ENCODE results near the gene MON1A.

MON1A gene

DNA sequence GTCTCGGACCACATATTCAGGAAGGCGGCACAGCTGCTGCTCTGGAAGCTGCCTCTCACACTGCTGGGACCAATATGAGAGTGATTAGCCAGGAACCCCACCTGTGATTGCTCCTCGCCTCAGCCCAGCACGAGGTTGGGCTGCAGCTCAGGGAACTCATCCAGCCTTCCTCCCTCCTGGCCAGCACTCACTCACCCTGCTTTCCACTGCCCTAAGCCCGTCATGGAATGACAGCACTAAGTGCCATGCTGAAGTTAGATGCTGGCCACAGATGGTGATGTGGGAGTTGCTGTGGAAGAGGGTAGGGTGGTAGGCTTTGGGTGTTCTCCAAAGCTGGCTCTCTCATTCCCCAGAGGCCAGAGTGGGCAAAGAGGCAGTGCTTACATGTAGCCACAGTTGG, 33.3 kb downstream of the MON1A start:
- TF ChIP-seq, protein P1, sequence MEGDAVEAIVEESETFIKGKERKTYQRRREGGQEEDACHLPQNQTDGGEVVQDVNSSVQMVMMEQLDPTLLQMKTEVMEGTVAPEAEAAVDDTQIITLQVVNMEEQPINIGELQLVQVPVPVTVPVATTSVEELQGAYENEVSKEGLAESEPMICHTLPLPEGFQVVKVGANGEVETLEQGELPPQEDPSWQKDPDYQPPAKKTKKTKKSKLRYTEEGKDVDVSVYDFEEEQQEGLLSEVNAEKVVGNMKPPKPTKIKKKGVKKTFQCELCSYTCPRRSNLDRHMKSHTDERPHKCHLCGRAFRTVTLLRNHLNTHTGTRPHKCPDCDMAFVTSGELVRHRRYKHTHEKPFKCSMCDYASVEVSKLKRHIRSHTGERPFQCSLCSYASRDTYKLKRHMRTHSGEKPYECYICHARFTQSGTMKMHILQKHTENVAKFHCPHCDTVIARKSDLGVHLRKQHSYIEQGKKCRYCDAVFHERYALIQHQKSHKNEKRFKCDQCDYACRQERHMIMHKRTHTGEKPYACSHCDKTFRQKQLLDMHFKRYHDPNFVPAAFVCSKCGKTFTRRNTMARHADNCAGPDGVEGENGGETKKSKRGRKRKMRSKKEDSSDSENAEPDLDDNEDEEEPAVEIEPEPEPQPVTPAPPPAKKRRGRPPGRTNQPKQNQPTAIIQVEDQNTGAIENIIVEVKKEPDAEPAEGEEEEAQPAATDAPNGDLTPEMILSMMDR (conservative IDR thresholded peaks at IDR 0.05; ENCODE audit: low read depth), result no peak
- POLR2A ChIA-PET (ENCODE audit: low non-redundant PET), result no interaction called here
- DNase-seq (ENCODE audit: low spot score), result no peak
- peak overlapping the region; percentile 100 for H3K27ac ChIP-seq
- CTCF ChIA-PET, result no interaction called here

DNA sequence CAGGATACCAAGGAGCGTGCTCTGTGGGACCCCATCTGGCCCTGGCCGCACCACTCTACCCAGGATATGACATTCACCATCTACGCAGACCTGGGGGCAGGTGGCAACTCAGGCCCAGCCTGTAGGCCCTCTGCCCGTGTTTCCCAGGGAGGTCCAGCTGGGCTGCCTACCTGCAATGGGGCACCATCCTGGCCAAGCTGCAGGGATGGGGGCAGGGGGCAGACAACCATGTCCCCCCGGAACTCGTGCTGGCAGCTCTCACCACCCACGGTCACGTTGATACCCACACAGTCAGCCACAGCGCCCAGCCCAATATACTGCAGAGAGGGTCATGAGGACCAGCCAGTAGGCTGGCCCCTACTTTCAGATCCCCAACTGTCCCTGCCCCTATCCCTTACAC, 33.8 kb downstream of the MON1A start:
- TF ChIP-seq, protein P1 (conservative IDR thresholded peaks at IDR 0.05; ENCODE audit: low read depth), result no peak
- peak overlapping the region; percentile 100 for H3K27ac ChIP-seq
- ChIA-PET POLR2A (ENCODE audit: low non-redundant PET) (no interaction called here), CTCF (no interaction called here)
- no peak for DNase-seq (ENCODE audit: low spot score)

DNA sequence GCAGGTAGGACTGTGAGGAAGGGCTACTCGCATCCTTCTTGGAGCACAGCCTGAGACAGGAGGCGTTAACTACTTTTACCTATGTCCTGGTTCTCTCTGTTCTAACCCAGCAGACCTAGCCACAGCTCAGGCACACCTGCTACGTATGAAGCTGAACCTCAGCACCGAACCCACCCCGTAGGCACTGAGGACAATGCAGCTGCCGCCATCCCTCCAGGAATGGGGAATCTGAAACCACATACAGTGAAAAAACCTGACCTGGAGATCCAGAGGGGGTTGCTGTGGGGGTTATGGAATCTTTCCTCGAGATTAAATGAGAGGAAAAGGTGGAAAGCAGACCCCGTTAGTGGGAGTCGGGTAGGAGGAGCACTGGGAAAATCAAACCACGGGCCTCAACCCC, 40.3 kb downstream of the MON1A start:
- TF ChIP-seq, protein P1 (conservative IDR thresholded peaks at IDR 0.05; ENCODE audit: low read depth), result no peak
- ChIA-PET CTCF (no interaction called here), POLR2A (ENCODE audit: low non-redundant PET) (no interaction called here)
- peak overlapping the region; percentile 52 for H3K27ac ChIP-seq
- no peak for DNase-seq (ENCODE audit: low spot score)

DNA sequence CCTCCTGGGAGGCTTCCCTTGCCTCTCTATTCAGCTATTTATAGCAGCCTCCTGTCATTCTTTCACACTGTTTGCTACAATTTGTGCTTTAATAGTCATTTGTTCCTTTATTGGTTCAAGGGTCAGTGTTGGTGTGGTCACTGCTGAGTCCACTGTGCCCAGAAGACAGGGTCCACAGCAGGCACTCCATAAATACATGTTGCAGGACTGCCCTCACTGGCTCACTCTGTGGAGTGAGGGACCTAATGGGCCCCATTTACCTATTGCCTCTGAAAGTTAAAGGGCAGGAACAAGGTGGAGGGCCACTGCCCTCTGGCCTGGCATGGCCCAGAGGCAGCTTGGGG, 42.7 kb downstream of the MON1A start:
- CTCF ChIA-PET, result interaction anchor here (0.5 to 0.7 kb wide), 2 partner anchors 14 to 48 kb away, joined by 4 to 8 read pairs; no protein-coding TSS in a partner anchor
- TF ChIP-seq, protein P1 (conservative IDR thresholded peaks at IDR 0.05; ENCODE audit: low read depth), result no peak
- H3K27ac ChIP-seq, result peak overlapping the region; percentile 52
- no peak for DNase-seq (ENCODE audit: low spot score)
- POLR2A ChIA-PET (ENCODE audit: low non-redundant PET), result no interaction called here

DNA sequence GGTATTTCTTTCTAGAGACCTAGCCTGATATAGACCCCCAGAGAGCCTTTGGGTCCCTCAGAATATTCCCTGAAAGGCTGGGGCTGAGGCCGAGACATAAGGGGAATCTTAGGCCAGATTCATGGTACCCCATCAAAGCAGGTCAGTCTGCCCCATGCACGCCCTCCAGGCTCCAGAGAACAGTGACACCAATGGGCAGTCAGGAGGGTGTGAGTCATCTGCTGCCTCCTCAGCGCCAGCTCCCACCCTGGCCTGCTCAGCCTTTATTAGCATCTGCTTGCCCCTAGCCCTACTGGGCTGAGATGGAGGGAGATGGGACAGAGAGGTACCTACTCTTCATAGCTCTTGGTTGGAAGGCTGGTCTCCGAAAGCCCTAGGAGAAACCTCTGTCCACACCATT, 45.6 kb downstream of the MON1A start:
- CTCF ChIA-PET, result interaction anchor here (0.8 kb wide), 1 partner anchor 45 kb away, joined by 5 read pairs; no protein-coding TSS in a partner anchor

DNA sequence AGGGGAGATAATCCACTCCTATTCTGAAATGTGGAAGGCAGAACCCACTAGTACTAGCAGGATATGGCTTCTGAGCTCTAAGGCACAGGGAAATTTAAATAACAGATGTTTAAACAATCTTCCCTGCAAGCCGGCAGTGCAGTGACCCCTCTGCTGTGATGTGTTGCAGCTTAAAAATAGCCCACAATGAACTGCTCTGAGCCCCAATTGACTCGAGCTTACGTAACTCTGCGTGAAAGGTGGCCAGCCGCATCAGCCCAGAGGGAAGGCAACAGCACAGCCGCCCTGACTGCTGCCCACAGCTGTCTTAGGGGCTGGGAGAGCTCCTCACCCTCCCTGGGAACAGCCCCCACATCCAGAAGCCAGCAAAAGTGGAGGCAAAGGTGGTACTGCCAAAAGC, 47.4 kb downstream of the MON1A start:
- POLR2A ChIA-PET (ENCODE audit: low non-redundant PET), result no interaction called here
- DNase-seq (ENCODE audit: low spot score), result no peak
- CTCF ChIA-PET, result interaction anchor here (1.1 kb wide), 1 partner anchor 43 kb away, joined by 3 read pairs; no protein-coding TSS in a partner anchor
- TF ChIP-seq, protein P1 (conservative IDR thresholded peaks at IDR 0.05; ENCODE audit: low read depth), result no peak
- H3K27ac ChIP-seq, result peak overlapping the region; percentile 12; the same call in 1 of the 2 replicates

More for the DNA sequence above, 45.6 kb downstream of the MON1A start:
- POLR2A ChIA-PET (ENCODE audit: low non-redundant PET), result interaction anchor here (1.2 kb wide), 1 partner anchor 17 kb away, joined by 3 read pairs; no protein-coding TSS in a partner anchor
- no peak for DNase-seq (ENCODE audit: low spot score)
- H3K27ac ChIP-seq, result peak overlapping the region; percentile 8
- TF ChIP-seq, protein P1 (conservative IDR thresholded peaks at IDR 0.05; ENCODE audit: low read depth), result no peak

Data from RWPE1 (cell line).